Measurements from ENCODE around the gene KMT2C. TPM values are rescaled to one million over a fixed set of nuclear protein-coding genes. Genes with fewer than 3 reads are reported as not detected.

Gene KMT2C
- total and polyA plus RNA-seq, 2 experiments from 2014 or later = 21.9 to 47.7 TPM

GRCh38 chr7:152173372-152174070, 262.3 kb downstream of the KMT2C start:
- H3K27ac ChIP-seq = no peak overlapping the region
- H3K9me3 ChIP-seq (ENCODE audit: low read depth) = no peaks in the 10 kb centered on the region
- H3K4me3 ChIP-seq = no peak overlapping the region
- no peaks in the 10 kb centered on the region for H3K9me2 ChIP-seq (replicated peaks; ENCODE audit: insufficient read depth)
- H3K4me2 ChIP-seq = no peak overlapping the region
- H3K4me1 ChIP-seq (ENCODE audit: insufficient read depth) = no peaks in the 10 kb centered on the region
- no peaks in the 10 kb centered on the region for H3K79me2 ChIP-seq
- H2AFZ ChIP-seq = no peak overlapping the region
- H3K27me3 ChIP-seq = no peaks in the 10 kb centered on the region
- no peak for TF ChIP-seq EZH2phosphoT487 (IDR thresholded peaks at IDR 0.05; ENCODE audit: low read depth, severe bottlenecking, unreplicated experiment)
- no peak for TF ChIP-seq CTCF (IDR thresholded peaks at IDR 0.05; ENCODE audit: poor library complexity)
- H4K20me1 ChIP-seq (ENCODE audit: insufficient read depth, poor library complexity, severe bottlenecking) = no peaks in the 10 kb centered on the region
- 96% methylated on average over 5 of the region's 5 CpGs for WGBS (ENCODE audit: low lambda C conversion rate, missing lambda C conversion rate)
- H3K36me3 ChIP-seq (replicated peaks; ENCODE audit: insufficient read depth, low read depth) = peaks cover 3% of the 10 kb centered on the region
- no peak for DNase-seq (ENCODE audit: low spot score)

GRCh38 chr7:152162287-152162686, 273.5 kb downstream of the KMT2C start:
- no peaks in the 10 kb centered on the region for H4K20me1 ChIP-seq (ENCODE audit: insufficient read depth, poor library complexity, severe bottlenecking)
- TF ChIP-seq CTCF (IDR thresholded peaks at IDR 0.05; ENCODE audit: poor library complexity) = no peak
- no peak for TF ChIP-seq EZH2 (IDR thresholded peaks at IDR 0.05; ENCODE audit: borderline replicate concordance)
- TF ChIP-seq EZH2phosphoT487 (IDR thresholded peaks at IDR 0.05; ENCODE audit: low read depth, severe bottlenecking, unreplicated experiment) = no peak

GRCh38 chr7:152161171-152161570, 274.6 kb downstream of the KMT2C start:
- TF ChIP-seq EZH2phosphoT487 (IDR thresholded peaks at IDR 0.05; ENCODE audit: low read depth, severe bottlenecking, unreplicated experiment) = no peak
- no peak for TF ChIP-seq CTCF (IDR thresholded peaks at IDR 0.05; ENCODE audit: poor library complexity)
- no peak for TF ChIP-seq EZH2 (IDR thresholded peaks at IDR 0.05; ENCODE audit: borderline replicate concordance)
- H3K27me3 ChIP-seq = no peaks in the 10 kb centered on the region
- H3K27ac ChIP-seq = no peak overlapping the region
- H3K79me2 ChIP-seq = peaks cover 2% of the 10 kb centered on the region
- no peaks in the 10 kb centered on the region for H3K36me3 ChIP-seq (replicated peaks; ENCODE audit: insufficient read depth, low read depth)
- H3K4me2 ChIP-seq = no peak overlapping the region
- no peak for DNase-seq (ENCODE audit: low spot score)
- no peaks in the 10 kb centered on the region for H4K20me1 ChIP-seq (ENCODE audit: insufficient read depth, poor library complexity, severe bottlenecking)
- H2AFZ ChIP-seq = no peak overlapping the region
- H3K4me1 ChIP-seq (ENCODE audit: insufficient read depth) = no peaks in the 10 kb centered on the region
- H3K9me2 ChIP-seq (replicated peaks; ENCODE audit: insufficient read depth) = no peaks in the 10 kb centered on the region
- no peaks in the 10 kb centered on the region for H3K9me3 ChIP-seq (ENCODE audit: low read depth)
- no peak overlapping the region for H3K4me3 ChIP-seq

More at GRCh38 chr7:152162287-152162686, 273.5 kb downstream of the KMT2C start:
- Histone ChIP-seq H2AFZ (no peak overlapping the region), H3K9me3 (ENCODE audit: low read depth) (no peaks in the 10 kb centered on the region), H3K27me3 (no peaks in the 10 kb centered on the region), H3K36me3 (replicated peaks; ENCODE audit: insufficient read depth, low read depth) (no peaks in the 10 kb centered on the region), H3K27ac (no peak overlapping the region), H3K4me3 (no peak overlapping the region), H3K9me2 (replicated peaks; ENCODE audit: insufficient read depth) (no peaks in the 10 kb centered on the region), H3K79me2 (peaks cover 2% of the 10 kb centered on the region), H3K4me1 (ENCODE audit: insufficient read depth) (no peaks in the 10 kb centered on the region), H3K4me2 (no peak overlapping the region)
- WGBS (ENCODE audit: low lambda C conversion rate, missing lambda C conversion rate) = 95% methylated on average over 6 of the region's 6 CpGs
- no peak for DNase-seq (ENCODE audit: low spot score)
